ENCODE data around the gene TM9SF1.

TM9SF1 gene

GRCh38 chr14:24196071-24197055 is 1.1 kb upstream of the TM9SF1 start:
- no peak for DNase-seq

GRCh38 chr14:24194873-24195185 is 412 bp downstream of the TM9SF1 start:
- no peak for DNase-seq

- DNase-seq, result no peak
Observed at GRCh38 chr14:24194186-24194872, 912 bp downstream of the TM9SF1 start.

- DNase-seq, result no peak
Observed at GRCh38 chr14:24192933-24193332, 2.3 kb downstream of the TM9SF1 start.

- DNase-seq, result no peak
Observed at GRCh38 chr14:24190416-24190815, 4.8 kb downstream of the TM9SF1 start.

- no peak for DNase-seq
Observed at GRCh38 chr14:24189460-24189859, 5.8 kb downstream of the TM9SF1 start.

GRCh38 chr14:24189059-24189375 is 6.2 kb downstream of the TM9SF1 start:
- no peak for DNase-seq

GRCh38 chr14:24188251-24189058 is 6.8 kb downstream of the TM9SF1 start, which contains the start of gene IPO4:
Gene IPO4 (minus strand): TSS chr14:24188816. CDS start chr14:24188787, 29 bp downstream.
- DNase-seq, result peak; percentile 96

- DNase-seq, result no peak
Observed at GRCh38 chr14:24187539-24187915, 7.7 kb downstream of the TM9SF1 start.

GRCh38 chr14:24186831-24187538 is 8.3 kb downstream of the TM9SF1 start:
- no peak for DNase-seq

GRCh38 chr14:24185741-24186140 is 9.5 kb downstream of the TM9SF1 start:
- no peak for DNase-seq

- DNase-seq, result no peak
Observed at GRCh38 chr14:24185026-24185425, 10.2 kb downstream of the TM9SF1 start.

- DNase-seq, result no peak
Observed at GRCh38 chr14:24184104-24184970, 10.9 kb downstream of the TM9SF1 start.

GRCh38 chr14:24183014-24183481 is 12.2 kb downstream of the TM9SF1 start:
- no peak for DNase-seq

GRCh38 chr14:24182110-24182882 is 12.9 kb downstream of the TM9SF1 start:
- DNase-seq, result no peak

GRCh38 chr14:24181371-24182077 is 13.7 kb downstream of the TM9SF1 start:
- no peak for DNase-seq

GRCh38 chr14:24179961-24180796 is 15.1 kb downstream of the TM9SF1 start:
- no peak for DNase-seq

- DNase-seq, result no peak
Observed at GRCh38 chr14:24179294-24179960, 15.8 kb downstream of the TM9SF1 start.

Measured in CD4-positive, alpha-beta T cell treated with Interleukin-1 beta for 1 hour (primary cell).